Measurements from ENCODE around the gene ASB2. TPM values are rescaled to one million over a fixed set of nuclear protein-coding genes. Genes with fewer than 3 reads are reported as not detected.

The ASB2 gene
- total RNA-seq, 1 donor, result 2.0 TPM

DNA sequence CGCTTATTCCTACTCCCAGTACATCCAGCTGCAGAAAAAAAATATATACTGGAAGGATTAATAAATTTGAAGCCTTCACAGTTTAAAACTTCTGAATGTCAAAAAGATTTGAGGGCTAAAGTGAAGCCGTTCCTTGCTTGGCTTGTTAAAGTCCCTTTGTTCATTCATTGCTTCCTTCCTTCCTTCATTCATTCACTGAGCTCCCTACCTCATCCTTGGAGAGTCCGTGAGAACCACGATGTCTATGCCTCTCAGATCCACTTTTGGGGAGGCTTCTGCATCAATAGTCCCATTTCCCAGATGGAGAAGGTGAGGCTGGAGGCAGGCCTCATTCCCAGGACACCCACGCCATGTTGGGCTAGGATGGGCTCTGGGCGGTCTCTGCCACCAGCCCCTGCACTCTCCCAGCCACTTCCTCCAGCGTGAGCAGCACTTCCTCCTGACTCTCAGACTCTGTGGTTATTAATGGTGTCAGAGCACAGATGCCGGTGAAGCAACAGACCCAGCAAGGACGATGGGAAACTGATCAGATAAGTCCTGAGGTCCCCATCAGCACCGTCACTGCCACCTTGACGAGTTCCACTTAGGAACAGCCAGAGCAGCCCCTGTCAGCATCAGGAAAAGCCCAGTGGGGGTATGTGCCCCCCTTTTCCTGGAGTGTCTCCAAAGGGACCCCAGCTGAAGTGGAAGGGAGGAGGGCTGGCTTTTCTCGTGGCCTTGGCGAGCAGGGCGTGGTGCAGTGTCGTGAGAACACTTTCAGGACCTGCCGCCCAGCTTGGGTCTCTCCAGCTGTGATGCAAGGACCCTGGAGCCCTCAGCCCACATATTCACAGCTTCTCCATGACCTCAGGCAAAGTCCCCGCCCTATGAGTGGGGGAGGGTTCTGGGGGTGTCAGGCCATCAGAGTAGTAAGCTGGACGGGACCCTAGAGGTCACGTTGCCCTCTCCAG is 21.2 kb downstream of the ASB2 start:
- no peaks in the 10 kb centered on the region for H3K27me3 ChIP-seq (ENCODE audit: insufficient read depth, low read length)
- peak overlapping the region; percentile 12 for H3K4me3 ChIP-seq (ENCODE audit: low read length)
- H3K4me1 ChIP-seq (ENCODE audit: insufficient read depth, low read length), result peaks cover 70% of the 10 kb centered on the region
- H3K9me3 ChIP-seq (ENCODE audit: low read depth, low read length), result no peaks in the 10 kb centered on the region

DNA sequence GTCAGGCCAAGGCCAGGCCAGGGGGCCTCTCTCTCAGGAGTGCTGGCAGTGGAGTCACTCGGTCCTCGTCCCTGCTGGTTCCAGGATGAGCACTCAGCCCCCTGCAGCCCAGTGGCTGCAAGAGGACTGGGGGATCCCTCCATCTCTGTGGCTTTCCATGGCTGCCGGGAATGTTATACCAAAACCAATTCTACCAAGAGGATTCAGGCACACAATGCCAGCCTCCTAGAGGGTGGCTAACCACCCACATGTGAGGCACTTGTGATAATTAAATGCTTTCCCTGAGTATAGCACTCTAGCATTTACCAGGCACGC is 21.9 kb downstream of the ASB2 start:
- Histone ChIP-seq H3K4me3 (ENCODE audit: low read length) (no peak overlapping the region), H3K9me3 (ENCODE audit: low read depth, low read length) (no peaks in the 10 kb centered on the region), H3K27me3 (ENCODE audit: insufficient read depth, low read length) (no peaks in the 10 kb centered on the region), H3K4me1 (ENCODE audit: insufficient read depth, low read length) (peaks cover 63% of the 10 kb centered on the region)

DNA sequence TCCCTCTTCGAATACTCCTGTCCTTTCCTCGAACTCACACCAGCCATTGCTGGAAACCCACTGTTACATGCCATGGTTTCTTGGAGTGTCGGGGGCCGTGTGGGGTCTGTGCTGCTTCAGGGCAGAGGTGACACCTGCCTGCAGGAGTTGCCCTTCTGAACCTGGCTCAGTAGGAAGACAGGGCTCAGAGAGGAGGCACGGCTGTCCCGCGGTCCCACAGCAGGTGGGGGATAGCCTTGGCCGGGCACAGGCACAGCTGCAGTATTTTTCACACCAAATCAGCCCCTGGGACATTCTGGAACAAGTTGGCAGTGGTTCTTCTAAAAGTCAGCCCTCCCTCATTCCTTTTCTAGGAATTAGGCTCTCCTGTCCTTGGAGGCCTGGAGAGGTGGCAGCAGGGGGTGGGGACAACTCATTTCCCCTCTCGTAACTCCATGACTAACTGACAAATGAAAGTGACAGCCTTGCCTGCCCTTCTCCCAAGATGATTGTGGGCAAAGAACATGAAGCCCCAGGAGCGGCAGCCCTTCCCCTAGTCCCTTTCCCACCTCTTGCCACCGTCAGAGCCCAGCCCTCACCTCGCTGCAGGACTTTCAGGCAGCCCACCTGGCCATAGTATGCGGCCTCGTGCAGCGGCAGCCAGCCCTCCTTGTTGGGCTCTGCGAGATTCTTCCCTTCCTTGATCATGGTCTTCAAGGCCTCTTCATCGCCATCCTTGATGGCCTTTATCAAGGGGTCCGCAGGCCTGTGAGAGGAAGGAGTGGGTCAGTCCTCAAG is 22.4 kb downstream of the ASB2 start:
- Histone ChIP-seq H3K9me3 (ENCODE audit: low read depth, low read length) (no peaks in the 10 kb centered on the region), H3K4me1 (ENCODE audit: insufficient read depth, low read length) (peaks cover 57% of the 10 kb centered on the region), H3K27me3 (ENCODE audit: insufficient read depth, low read length) (no peaks in the 10 kb centered on the region), H3K4me3 (ENCODE audit: low read length) (no peak overlapping the region)

DNA sequence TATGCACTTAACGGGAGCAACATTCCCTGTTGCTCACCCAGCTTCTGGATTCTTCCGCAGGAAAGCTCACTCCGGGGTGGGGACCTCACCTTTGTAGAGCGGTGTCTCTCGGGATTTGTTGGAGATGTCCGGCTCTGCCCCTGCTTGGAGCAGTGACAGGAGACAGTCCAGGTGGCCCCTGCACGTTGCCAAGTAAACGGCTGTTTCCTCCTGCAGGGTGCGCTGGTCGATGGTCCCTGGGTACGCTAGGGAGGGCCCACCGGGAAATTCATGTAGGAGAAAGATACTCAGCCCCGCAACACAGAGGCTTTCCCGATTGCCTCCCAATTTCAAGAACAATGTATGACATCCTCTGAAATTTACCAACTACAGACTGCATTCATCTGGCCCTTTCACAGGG is 23.1 kb downstream of the ASB2 start:
- Histone ChIP-seq H3K4me1 (ENCODE audit: insufficient read depth, low read length) (peaks cover 51% of the 10 kb centered on the region), H3K4me3 (ENCODE audit: low read length) (no peak overlapping the region), H3K27me3 (ENCODE audit: insufficient read depth, low read length) (no peaks in the 10 kb centered on the region), H3K9me3 (ENCODE audit: low read depth, low read length) (no peaks in the 10 kb centered on the region)

DNA sequence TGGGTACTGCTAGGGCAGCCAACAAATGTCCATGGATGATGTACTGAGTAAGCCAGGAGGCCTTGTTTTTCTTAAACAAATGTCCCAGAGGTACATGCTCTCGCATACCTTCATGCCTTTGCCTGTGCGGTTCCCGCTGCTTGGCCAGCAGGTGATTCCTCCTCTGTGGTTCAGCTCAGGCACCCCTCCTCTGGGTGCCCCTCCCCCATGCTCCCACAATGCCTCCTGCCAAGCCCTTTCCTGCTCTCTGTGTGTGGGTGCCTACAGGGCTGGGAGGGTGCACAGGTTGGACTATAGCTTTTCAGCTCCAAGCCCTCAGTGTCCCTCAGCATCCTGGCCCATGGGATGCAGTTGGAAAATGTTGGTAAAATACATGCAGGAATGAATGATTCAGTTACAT is 23.5 kb downstream of the ASB2 start:
- H3K4me1 ChIP-seq (ENCODE audit: insufficient read depth, low read length), result peaks cover 46% of the 10 kb centered on the region
- no peaks in the 10 kb centered on the region for H3K27me3 ChIP-seq (ENCODE audit: insufficient read depth, low read length)

DNA sequence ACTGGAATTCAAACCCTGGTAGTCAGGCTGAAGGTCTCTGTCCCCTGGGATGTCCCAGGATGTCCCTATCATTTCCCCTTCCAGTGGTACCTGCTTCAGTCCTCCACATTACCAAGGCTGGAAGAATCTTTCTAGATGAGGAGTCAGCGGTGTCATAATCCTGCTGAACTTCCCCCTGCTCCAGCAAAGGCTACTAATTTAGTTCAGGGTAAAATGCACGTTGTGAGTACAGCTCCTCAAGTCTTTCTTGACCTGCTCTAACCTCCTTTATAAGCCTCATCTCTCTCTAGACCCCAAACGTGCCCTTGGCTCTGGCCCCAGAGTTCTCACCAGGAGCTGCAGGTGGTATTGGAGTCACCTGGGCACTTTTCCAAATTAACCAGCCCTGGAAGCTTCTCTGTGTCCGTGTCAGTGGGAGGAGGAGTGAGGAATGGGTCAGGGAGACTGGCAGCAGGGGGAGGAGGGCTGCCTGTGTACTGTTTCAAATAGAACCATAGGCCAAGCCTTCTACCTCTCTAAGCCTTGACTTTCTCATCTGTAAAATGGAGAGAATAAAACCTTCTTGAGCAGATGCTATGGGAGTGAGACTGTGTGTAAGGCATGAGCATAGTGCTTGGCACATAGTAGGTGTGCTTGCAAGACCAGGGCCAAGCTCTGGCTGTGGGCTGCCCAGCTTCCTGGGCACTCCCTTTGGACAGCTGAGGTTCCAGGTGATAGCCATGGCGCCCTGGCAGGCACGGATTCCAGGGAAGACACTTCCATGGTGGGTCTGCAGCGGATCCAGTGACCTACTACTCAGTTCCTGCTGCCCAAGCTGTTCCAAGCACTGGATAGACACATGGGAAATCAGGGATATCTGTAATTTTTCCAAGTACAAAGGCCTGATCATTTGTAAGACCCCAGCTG is 24.5 kb downstream of the ASB2 start:
- Histone ChIP-seq H3K4me1 (ENCODE audit: insufficient read depth, low read length) (peaks cover 38% of the 10 kb centered on the region), H3K27me3 (ENCODE audit: insufficient read depth, low read length) (no peaks in the 10 kb centered on the region), H3K9me3 (ENCODE audit: low read depth, low read length) (no peaks in the 10 kb centered on the region), H3K4me3 (ENCODE audit: low read length) (no peak overlapping the region)

More for the DNA sequence above, 23.5 kb downstream of the ASB2 start:
- H3K4me3 ChIP-seq (ENCODE audit: low read length), result no peak overlapping the region
- H3K9me3 ChIP-seq (ENCODE audit: low read depth, low read length), result no peaks in the 10 kb centered on the region

DNA sequence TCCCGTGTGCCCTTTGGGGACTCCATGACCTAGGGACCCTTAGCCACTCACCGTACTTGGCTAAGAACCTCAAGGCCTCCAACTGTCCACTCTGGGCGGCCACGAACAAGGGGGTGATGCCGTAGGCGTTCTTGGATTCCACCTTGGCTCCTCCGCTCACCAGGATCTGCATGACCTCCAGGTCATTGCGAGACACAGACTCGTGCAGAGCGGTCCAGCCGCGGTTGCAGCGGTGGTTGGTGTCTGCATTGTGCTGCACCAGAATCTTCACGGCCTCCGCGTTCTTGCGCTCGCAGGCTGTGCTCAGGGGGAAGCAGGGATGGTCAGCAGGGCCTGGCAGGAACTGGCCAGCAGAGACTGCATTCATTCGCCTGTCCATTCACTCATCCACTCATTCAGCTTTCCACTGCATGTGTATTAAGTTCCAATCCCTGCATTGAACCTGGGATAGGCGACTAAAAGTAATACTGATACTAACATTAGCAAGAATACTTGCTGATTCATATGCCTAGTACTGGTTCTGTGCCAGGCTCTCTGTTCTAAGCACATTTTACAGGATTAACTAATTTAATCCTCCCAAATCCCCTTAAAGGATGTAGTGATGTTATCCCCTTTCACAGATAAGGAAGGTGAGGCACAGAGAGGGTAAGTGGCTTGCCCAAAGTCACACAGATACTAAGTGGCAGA is 25.3 kb downstream of the ASB2 start:
- no peaks in the 10 kb centered on the region for H3K9me3 ChIP-seq (ENCODE audit: low read depth, low read length)
- H3K4me1 ChIP-seq (ENCODE audit: insufficient read depth, low read length), result peaks cover 30% of the 10 kb centered on the region
- H3K27me3 ChIP-seq (ENCODE audit: insufficient read depth, low read length), result no peaks in the 10 kb centered on the region
- H3K4me3 ChIP-seq (ENCODE audit: low read length), result no peak overlapping the region

DNA sequence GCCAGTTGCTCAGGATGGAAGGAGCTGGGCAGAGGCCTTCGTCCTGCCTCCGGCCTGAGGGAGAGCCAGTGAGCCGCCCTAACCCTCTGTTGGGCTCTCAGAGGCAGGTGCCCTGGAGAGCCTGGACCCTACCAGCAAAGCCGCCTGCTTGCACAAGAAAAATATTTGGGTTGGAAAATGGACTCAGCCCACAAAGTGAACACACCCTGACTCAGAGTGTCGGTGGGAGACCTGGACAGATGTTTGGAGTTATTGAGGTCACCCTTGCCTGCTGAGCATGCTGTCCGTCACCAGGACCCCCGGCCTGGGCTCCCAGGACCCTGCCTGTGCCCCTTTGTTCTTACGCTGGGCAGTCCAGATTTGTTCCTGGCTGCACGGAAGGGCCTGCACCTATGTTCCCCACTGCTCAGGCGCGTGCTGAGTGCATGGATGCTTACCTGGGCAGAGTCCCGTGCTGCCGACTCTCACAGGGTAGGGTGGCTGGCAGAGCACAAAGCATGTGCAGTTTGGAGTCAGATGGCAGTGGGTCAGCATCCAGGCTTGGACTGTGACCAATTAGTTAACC is 26.8 kb downstream of the ASB2 start:
- no peaks in the 10 kb centered on the region for H3K27me3 ChIP-seq (ENCODE audit: insufficient read depth, low read length)
- no peaks in the 10 kb centered on the region for H3K9me3 ChIP-seq (ENCODE audit: low read depth, low read length)
- peaks cover 15% of the 10 kb centered on the region for H3K4me1 ChIP-seq (ENCODE audit: insufficient read depth, low read length)
- H3K4me3 ChIP-seq (ENCODE audit: low read length), result no peak overlapping the region

DNA sequence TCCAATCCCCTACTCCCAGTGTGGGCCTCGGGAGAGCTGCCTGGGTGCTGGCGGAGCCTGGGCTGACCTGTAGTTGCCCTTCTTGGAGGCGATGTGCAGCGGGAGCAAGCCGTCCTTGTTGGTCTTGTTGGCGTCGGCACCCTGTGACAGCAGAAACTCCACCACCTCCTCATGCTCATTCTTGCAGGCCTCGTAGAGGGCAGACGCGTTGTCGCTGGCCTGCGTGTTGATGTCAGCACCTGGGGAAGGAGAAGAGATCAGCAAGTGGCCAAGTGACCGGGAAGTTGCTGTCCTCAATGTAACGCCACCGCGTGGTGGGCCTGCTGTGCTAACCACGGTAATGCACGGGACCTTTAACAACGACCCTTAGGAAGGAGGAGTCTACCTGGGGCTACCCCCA is 29.1 kb downstream of the ASB2 start:
- Histone ChIP-seq H3K4me3 (ENCODE audit: low read length) (no peak overlapping the region), H3K4me1 (ENCODE audit: insufficient read depth, low read length) (no peaks in the 10 kb centered on the region), H3K9me3 (ENCODE audit: low read depth, low read length) (no peaks in the 10 kb centered on the region), H3K27me3 (ENCODE audit: insufficient read depth, low read length) (no peaks in the 10 kb centered on the region)

DNA sequence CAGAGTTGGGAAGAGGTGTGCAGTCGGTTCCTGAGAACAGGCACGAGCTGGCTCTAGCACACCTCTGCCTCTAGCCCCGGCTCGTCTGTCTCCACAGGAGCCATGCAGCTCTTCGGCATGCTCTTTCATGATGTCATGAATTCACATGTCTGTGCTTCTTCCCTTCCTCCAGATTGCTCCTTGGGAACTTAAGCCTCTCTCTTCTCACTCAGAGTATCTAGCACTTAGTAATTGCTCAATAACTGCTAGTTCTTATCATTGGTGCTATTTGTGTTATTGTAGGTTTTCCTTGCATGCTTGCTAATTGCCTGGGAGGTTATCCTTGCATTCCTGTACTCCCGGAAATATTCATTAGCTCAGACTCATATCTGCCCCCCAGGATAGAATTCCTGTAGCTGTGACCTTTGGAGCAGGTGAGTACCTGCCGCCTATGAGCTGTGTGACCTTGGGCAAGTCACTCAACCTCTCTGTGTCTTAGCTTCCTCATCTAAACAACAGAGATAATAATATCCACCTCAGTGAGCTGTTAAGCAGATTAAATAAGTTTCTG is 29.8 kb downstream of the ASB2 start:
- H3K4me3 ChIP-seq (ENCODE audit: low read length), result no peak overlapping the region
- no peaks in the 10 kb centered on the region for H3K27me3 ChIP-seq (ENCODE audit: insufficient read depth, low read length)
- no peaks in the 10 kb centered on the region for H3K4me1 ChIP-seq (ENCODE audit: insufficient read depth, low read length)
- no peaks in the 10 kb centered on the region for H3K9me3 ChIP-seq (ENCODE audit: low read depth, low read length)

DNA sequence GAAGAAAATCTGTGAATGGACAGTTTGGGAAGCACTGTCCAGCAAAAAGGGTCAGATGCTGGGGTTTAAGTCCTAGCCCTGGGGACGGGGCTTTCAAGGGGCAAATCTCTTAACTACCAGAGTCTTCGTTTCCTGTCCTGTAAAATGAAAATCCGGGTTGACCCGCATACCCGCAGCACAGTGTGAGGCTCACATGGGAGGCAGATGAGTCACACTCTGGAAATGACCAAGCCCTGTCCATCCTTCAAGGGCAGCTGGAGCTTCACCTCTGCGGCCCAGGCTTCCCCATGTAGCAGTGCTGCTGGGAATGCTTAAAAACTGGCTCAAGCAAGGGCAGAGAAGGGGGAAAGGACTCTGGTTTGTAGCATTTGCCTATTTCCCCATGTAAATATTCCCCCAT is 30.3 kb downstream of the ASB2 start:
- Histone ChIP-seq H3K9me3 (ENCODE audit: low read depth, low read length) (no peaks in the 10 kb centered on the region), H3K4me1 (ENCODE audit: insufficient read depth, low read length) (no peaks in the 10 kb centered on the region), H3K4me3 (ENCODE audit: low read length) (no peak overlapping the region), H3K27me3 (ENCODE audit: insufficient read depth, low read length) (no peaks in the 10 kb centered on the region)

DNA sequence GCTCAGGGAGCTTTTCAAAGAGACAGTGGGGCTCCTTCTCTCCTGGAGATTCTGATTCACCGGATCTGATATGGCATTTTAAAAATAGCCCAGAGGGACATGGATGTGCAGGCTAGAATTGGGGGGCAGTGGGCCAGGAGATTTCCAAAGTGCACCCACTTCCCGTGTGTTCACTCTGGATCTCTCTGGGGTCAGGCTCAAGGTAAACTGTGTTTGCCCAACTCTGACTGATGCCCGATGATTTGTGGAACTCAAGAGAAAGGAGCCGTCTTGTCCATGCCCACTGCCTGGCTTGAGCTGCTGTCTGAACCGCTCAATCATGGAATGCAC is 31.3 kb downstream of the ASB2 start:
- Histone ChIP-seq H3K4me1 (ENCODE audit: insufficient read depth, low read length) (peaks cover 2% of the 10 kb centered on the region), H3K9me3 (ENCODE audit: low read depth, low read length) (no peaks in the 10 kb centered on the region), H3K4me3 (ENCODE audit: low read length) (no peak overlapping the region), H3K27me3 (ENCODE audit: insufficient read depth, low read length) (no peaks in the 10 kb centered on the region)

DNA sequence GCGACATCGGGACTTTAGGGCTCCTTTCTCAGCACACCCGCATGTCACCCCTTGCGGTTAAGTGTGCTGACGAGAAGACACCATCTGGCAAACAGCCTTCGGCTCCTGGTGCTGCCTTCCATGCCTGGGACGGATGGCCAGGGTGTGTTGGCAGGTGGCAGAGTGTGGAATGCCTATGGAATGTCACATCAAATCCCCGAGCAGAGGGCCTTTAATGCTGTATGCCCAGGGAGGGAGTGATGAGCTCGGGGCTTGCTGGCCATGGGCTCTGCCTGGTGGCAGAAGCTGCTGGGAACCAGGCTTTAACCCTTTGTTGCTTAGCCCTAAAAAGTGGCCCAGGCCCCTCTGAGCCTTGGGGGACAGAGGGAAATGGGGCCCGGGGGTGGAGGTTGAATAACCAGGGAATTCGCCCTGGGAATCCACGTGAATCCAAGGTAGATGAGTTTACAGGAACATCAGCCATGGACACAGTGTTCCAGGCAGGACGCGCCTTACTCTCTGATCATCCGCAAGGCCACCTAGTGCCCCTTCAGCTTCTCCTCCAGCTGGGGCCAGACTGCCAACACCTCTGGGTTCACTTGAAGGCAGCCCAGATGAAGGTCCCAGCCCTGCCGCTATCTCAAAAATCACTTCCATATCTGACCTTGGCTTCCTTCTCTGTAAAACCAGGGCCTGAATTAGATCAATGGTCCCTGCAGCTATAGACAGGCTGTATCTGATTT is 31.9 kb downstream of the ASB2 start:
- H3K9me3 ChIP-seq (ENCODE audit: low read depth, low read length), result no peaks in the 10 kb centered on the region
- peaks cover 6% of the 10 kb centered on the region for H3K4me1 ChIP-seq (ENCODE audit: insufficient read depth, low read length)
- no peak overlapping the region for H3K4me3 ChIP-seq (ENCODE audit: low read length)
- no peaks in the 10 kb centered on the region for H3K27me3 ChIP-seq (ENCODE audit: insufficient read depth, low read length)
